GM21526 (cell line): ENCODE results near the gene NPC2.
"Not testable (repeated sequence)": the region's sequence is repeated elsewhere in the genome, so short reads cannot be mapped to it uniquely, and the experiment has no call there.

Experiments used
- ATAC-seq: cut with Tn5 transposase; IDR thresholded peaks from one replicate; pipeline ENCODE4 v1.9.1; 2021; ENCODE audit warnings: moderate library complexity; ENCODE audit not compliant: unreplicated experiment, low FRiP score

NPC2 gene

GRCh38 chr14:74474376-74474775 is 18.7 kb downstream of the NPC2 start:
- ATAC-seq: no peak

- ATAC-seq: no peak
These were observed 20.5 kb downstream of the NPC2 start for GRCh38 chr14:74472601-74473000.

GRCh38 chr14:74469548-74470518 is 23.3 kb downstream of the NPC2 start:
- ATAC-seq: no peak

- no peak for ATAC-seq
These were observed 24.6 kb downstream of the NPC2 start for GRCh38 chr14:74468513-74468912.

- ATAC-seq: no peak
These were observed 27.8 kb downstream of the NPC2 start for GRCh38 chr14:74465335-74465734.

- no peak for ATAC-seq
These were observed 28.3 kb downstream of the NPC2 start for GRCh38 chr14:74464785-74465184.

- no peak for ATAC-seq
These were observed 29.4 kb downstream of the NPC2 start for GRCh38 chr14:74463697-74464096.

- ATAC-seq: no peak
These were observed 30.1 kb downstream of the NPC2 start for GRCh38 chr14:74462993-74463392.

GRCh38 chr14:74459976-74460375 is 33.1 kb downstream of the NPC2 start:
- no peak for ATAC-seq

- no peak for ATAC-seq
These were observed 33.7 kb downstream of the NPC2 start for GRCh38 chr14:74459289-74459946.

GRCh38 chr14:74457565-74457895 is 35.6 kb downstream of the NPC2 start:
- ATAC-seq: no peak

GRCh38 chr14:74456684-74457564 is 36.2 kb downstream of the NPC2 start:
- no peak for ATAC-seq

- ATAC-seq: not testable (repeated sequence)
These were observed 38.7 kb downstream of the NPC2 start for GRCh38 chr14:74454397-74454796.

- no peak for ATAC-seq
These were observed 48.2 kb downstream of the NPC2 start for GRCh38 chr14:74444866-74445265.

GRCh38 chr14:74442757-74443156 is 50.3 kb downstream of the NPC2 start:
- ATAC-seq: no peak

GRCh38 chr14:74441113-74441512 is 52.0 kb downstream of the NPC2 start:
- no peak for ATAC-seq

GRCh38 chr14:74438351-74438915 is 54.7 kb downstream of the NPC2 start:
- no peak for ATAC-seq

- no peak for ATAC-seq
These were observed 55.5 kb downstream of the NPC2 start for GRCh38 chr14:74437496-74438053.

GRCh38 chr14:74434294-74434693 is 58.8 kb downstream of the NPC2 start:
- no peak for ATAC-seq

GRCh38 chr14:74429991-74430390 is 63.1 kb downstream of the NPC2 start:
- no peak for ATAC-seq
